ENCODE measurements around the gene MED10. TPM values are rescaled to one million over a fixed set of nuclear protein-coding genes. Genes with fewer than 3 reads are reported as not detected.

MED10 gene
- total and polyA plus RNA-seq, 2 experiments from 2014 or later, result 16.0 to 58.1 TPM

DNA sequence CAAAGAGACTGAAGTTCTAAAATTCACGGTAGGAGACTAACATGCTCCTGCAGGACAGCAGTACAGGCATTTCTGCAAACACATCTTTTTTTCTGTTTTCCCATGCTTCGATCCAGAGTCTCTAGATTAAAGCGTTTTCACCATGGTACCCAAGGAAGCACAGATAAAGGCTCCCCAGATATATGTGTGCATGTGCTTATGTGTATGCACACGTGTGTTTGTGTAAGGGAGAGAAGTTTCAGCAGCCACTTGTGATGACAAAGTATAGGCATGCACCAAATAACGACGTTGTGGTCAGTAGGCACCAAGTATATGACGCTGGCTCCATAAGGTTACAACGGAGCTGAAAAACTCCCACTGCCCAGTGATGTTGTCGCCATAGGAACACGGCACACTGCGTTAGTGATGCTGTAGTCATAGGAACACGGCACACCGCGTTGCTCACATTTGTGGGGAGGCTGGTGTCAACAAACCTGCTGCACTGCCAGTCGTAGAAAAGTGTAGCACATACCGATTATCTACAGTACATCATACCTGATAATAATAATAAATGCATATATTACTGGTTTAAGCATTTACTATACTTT, 21.7 kb downstream of the MED10 start:
- H3K4me2 ChIP-seq, result no peak overlapping the region
- H3F3A ChIP-seq (replicated peaks; ENCODE audit: low read depth), result no peaks in the 10 kb centered on the region
- peaks cover 10% of the 10 kb centered on the region; the same call in 1 of the 2 replicates for H3K4me1 ChIP-seq (ENCODE audit: insufficient read depth)
- no peak overlapping the region for H3K4me3 Mint-ChIP-seq
- no peak overlapping the region for H2AFZ ChIP-seq
- H3K4me1 Mint-ChIP-seq, result peaks cover 7% of the 10 kb centered on the region
- no peak for TF ChIP-seq JUNB (IDR thresholded peaks at IDR 0.05; ENCODE audit: unreplicated experiment)
- TF ChIP-seq, protein P1, sequence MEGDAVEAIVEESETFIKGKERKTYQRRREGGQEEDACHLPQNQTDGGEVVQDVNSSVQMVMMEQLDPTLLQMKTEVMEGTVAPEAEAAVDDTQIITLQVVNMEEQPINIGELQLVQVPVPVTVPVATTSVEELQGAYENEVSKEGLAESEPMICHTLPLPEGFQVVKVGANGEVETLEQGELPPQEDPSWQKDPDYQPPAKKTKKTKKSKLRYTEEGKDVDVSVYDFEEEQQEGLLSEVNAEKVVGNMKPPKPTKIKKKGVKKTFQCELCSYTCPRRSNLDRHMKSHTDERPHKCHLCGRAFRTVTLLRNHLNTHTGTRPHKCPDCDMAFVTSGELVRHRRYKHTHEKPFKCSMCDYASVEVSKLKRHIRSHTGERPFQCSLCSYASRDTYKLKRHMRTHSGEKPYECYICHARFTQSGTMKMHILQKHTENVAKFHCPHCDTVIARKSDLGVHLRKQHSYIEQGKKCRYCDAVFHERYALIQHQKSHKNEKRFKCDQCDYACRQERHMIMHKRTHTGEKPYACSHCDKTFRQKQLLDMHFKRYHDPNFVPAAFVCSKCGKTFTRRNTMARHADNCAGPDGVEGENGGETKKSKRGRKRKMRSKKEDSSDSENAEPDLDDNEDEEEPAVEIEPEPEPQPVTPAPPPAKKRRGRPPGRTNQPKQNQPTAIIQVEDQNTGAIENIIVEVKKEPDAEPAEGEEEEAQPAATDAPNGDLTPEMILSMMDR (conservative IDR thresholded peaks at IDR 0.05; ENCODE audit: low read depth in 2 of 2), result no peak
- TF ChIP-seq, protein P2, sequence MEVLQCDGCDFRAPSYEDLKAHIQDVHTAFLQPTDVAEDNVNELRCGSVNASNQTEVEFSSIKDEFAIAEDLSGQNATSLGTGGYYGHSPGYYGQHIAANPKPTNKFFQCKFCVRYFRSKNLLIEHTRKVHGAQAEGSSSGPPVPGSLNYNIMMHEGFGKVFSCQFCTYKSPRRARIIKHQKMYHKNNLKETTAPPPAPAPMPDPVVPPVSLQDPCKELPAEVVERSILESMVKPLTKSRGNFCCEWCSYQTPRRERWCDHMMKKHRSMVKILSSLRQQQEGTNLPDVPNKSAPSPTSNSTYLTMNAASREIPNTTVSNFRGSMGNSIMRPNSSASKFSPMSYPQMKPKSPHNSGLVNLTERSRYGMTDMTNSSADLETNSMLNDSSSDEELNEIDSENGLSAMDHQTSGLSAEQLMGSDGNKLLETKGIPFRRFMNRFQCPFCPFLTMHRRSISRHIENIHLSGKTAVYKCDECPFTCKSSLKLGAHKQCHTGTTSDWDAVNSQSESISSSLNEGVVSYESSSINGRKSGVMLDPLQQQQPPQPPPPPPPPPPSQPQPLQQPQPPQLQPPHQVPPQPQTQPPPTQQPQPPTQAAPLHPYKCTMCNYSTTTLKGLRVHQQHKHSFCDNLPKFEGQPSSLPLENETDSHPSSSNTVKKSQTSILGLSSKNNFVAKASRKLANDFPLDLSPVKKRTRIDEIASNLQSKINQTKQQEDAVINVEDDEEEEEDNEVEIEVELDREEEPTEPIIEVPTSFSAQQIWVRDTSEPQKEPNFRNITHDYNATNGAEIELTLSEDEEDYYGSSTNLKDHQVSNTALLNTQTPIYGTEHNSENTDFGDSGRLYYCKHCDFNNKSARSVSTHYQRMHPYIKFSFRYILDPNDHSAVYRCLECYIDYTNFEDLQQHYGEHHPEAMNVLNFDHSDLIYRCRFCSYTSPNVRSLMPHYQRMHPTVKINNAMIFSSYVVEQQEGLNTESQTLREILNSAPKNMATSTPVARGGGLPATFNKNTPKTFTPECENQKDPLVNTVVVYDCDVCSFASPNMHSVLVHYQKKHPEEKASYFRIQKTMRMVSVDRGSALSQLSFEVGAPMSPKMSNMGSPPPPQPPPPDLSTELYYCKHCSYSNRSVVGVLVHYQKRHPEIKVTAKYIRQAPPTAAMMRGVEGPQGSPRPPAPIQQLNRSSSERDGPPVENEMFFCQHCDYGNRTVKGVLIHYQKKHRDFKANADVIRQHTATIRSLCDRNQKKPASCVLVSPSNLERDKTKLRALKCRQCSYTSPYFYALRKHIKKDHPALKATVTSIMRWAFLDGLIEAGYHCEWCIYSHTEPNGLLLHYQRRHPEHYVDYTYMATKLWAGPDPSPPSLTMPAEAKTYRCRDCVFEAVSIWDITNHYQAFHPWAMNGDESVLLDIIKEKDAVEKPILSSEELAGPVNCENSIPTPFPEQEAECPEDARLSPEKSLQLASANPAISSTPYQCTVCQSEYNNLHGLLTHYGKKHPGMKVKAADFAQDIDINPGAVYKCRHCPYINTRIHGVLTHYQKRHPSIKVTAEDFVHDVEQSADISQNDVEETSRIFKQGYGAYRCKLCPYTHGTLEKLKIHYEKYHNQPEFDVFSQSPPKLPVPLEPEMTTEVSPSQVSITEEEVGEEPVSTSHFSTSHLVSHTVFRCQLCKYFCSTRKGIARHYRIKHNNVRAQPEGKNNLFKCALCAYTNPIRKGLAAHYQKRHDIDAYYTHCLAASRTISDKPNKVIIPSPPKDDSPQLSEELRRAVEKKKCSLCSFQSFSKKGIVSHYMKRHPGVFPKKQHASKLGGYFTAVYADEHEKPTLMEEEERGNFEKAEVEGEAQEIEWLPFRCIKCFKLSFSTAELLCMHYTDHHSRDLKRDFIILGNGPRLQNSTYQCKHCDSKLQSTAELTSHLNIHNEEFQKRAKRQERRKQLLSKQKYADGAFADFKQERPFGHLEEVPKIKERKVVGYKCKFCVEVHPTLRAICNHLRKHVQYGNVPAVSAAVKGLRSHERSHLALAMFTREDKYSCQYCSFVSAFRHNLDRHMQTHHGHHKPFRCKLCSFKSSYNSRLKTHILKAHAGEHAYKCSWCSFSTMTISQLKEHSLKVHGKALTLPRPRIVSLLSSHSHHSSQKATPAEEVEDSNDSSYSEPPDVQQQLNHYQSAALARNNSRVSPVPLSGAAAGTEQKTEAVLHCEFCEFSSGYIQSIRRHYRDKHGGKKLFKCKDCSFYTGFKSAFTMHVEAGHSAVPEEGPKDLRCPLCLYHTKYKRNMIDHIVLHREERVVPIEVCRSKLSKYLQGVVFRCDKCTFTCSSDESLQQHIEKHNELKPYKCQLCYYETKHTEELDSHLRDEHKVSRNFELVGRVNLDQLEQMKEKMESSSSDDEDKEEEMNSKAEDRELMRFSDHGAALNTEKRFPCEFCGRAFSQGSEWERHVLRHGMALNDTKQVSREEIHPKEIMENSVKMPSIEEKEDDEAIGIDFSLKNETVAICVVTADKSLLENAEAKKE (CRISPR knock-in tag; IDR thresholded peaks at IDR 0.05), result no peak
- TF ChIP-seq ZNF331 (CRISPR knock-in tag; IDR thresholded peaks at IDR 0.05; ENCODE audit: low read depth), result no peak
- TF ChIP-seq, protein P3, sequence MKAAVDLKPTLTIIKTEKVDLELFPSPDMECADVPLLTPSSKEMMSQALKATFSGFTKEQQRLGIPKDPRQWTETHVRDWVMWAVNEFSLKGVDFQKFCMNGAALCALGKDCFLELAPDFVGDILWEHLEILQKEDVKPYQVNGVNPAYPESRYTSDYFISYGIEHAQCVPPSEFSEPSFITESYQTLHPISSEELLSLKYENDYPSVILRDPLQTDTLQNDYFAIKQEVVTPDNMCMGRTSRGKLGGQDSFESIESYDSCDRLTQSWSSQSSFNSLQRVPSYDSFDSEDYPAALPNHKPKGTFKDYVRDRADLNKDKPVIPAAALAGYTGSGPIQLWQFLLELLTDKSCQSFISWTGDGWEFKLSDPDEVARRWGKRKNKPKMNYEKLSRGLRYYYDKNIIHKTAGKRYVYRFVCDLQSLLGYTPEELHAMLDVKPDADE (IDR thresholded peaks at IDR 0.05), result no peak
- TF ChIP-seq, protein P4, sequence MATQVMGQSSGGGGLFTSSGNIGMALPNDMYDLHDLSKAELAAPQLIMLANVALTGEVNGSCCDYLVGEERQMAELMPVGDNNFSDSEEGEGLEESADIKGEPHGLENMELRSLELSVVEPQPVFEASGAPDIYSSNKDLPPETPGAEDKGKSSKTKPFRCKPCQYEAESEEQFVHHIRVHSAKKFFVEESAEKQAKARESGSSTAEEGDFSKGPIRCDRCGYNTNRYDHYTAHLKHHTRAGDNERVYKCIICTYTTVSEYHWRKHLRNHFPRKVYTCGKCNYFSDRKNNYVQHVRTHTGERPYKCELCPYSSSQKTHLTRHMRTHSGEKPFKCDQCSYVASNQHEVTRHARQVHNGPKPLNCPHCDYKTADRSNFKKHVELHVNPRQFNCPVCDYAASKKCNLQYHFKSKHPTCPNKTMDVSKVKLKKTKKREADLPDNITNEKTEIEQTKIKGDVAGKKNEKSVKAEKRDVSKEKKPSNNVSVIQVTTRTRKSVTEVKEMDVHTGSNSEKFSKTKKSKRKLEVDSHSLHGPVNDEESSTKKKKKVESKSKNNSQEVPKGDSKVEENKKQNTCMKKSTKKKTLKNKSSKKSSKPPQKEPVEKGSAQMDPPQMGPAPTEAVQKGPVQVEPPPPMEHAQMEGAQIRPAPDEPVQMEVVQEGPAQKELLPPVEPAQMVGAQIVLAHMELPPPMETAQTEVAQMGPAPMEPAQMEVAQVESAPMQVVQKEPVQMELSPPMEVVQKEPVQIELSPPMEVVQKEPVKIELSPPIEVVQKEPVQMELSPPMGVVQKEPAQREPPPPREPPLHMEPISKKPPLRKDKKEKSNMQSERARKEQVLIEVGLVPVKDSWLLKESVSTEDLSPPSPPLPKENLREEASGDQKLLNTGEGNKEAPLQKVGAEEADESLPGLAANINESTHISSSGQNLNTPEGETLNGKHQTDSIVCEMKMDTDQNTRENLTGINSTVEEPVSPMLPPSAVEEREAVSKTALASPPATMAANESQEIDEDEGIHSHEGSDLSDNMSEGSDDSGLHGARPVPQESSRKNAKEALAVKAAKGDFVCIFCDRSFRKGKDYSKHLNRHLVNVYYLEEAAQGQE (IDR thresholded peaks at IDR 0.05; ENCODE audit: unreplicated experiment), result no peak
- TF ChIP-seq EZH2 (IDR thresholded peaks at IDR 0.05; ENCODE audit: low read depth, unreplicated experiment), result no peak
- no peak for TF ChIP-seq POLR2AphosphoS5 (IDR thresholded peaks at IDR 0.05; ENCODE audit: low read depth)
- no peak for TF ChIP-seq NANOG (IDR thresholded peaks at IDR 0.05; ENCODE audit: borderline replicate concordance)
- no peak for TF ChIP-seq ZNF114 (CRISPR knock-in tag; IDR thresholded peaks at IDR 0.05)
- no peak for TF ChIP-seq CREB1 (CRISPR knock-in tag; IDR thresholded peaks at IDR 0.05; ENCODE audit: low read depth)
- no peak for TF ChIP-seq EZH2phosphoT487 (IDR thresholded peaks at IDR 0.05; ENCODE audit: unreplicated experiment)
- no peak for TF ChIP-seq STAT1 (IDR thresholded peaks at IDR 0.05; ENCODE audit: unreplicated experiment)
- H3K36me3 Mint-ChIP-seq (ENCODE audit: low read depth), result no peaks in the 10 kb centered on the region; the same call in 2 of the 3 replicates
- peaks cover 5% of the 10 kb centered on the region for H3K27me3 Mint-ChIP-seq (ENCODE audit: insufficient read depth, low read depth, poor library complexity)
- H4K20me1 ChIP-seq (replicated peaks; ENCODE audit: insufficient read depth), result no peaks in the 10 kb centered on the region; the same call in 1 of the 2 replicates
- ATAC-seq (no peak), DNase-seq (ENCODE audit: low spot score) (no peak)
- H3K79me2 ChIP-seq (replicated peaks; ENCODE audit: insufficient read depth), result no peaks in the 10 kb centered on the region
- no peak overlapping the region for H3K27ac Mint-ChIP-seq
- no peaks in the 10 kb centered on the region for H3K9me3 Mint-ChIP-seq
- H3K4me3 ChIP-seq, result no peak overlapping the region
- H3K9me2 ChIP-seq (ENCODE audit: insufficient read depth), result no peaks in the 10 kb centered on the region
- no peaks in the 10 kb centered on the region for H3K27me3 ChIP-seq (ENCODE audit: insufficient read depth)
- H3K36me3 ChIP-seq (ENCODE audit: insufficient read depth), result no peaks in the 10 kb centered on the region
- H3K27ac ChIP-seq (ENCODE audit: low read depth), result no peak overlapping the region
